A673 (cell line): Measurements from ENCODE around the gene TP53BP1. TPM values are rescaled to one million over a fixed set of nuclear protein-coding genes. Genes with fewer than 3 reads are reported as not detected.

ENCODE experiments used
- BruUV-seq: library from RNA; stranded (reverse); fragments of 400-500 nt; replicated peaks from 2 replicates; lab custom pipeline; 2021; lab: Mats Ljungman, UMichigan
- CTCF ChIA-PET: fragments of 300-600 bp; sonication (Branson Sonifier 250); formaldehyde crosslinking; loops from one replicate; lab custom pipeline; 2022; ENCODE audit warnings: antibody characterized with exemption; lab: Charles Lee
- POLR2A ChIA-PET: fragments of 300-600 bp; sonication (Branson Sonifier 250); formaldehyde crosslinking; loops from one replicate; lab custom pipeline; 2022; ENCODE audit warnings: antibody characterized with exemption; ENCODE audit not compliant: low non-redundant PET; lab: Charles Lee
- DNase-seq: peaks from one replicate; pipeline ENCODE4 v3.0.0-alpha.2; 2015; ENCODE audit warnings: low spot score
- H3K27ac ChIP-seq: fragments of 200-600 bp; sonication (generic); 2 replicates; pipeline ENCODE4 v1.5.1; 2016; ENCODE audit warnings: mixed run types, low read depth, mild to moderate bottlenecking, mixed read lengths, antibody characterized with exemption, low read length; ENCODE audit not compliant: poor library complexity, severe bottlenecking
- H3K27me3 ChIP-seq: fragments of 200-600 bp; sonication (generic); replicated peaks from 2 replicates; pipeline ENCODE4 v1.6.1; 2017; ENCODE audit warnings: mixed run types, low read depth, mild to moderate bottlenecking, mixed read lengths, antibody characterized with exemption, low read length; ENCODE audit not compliant: insufficient read depth, poor library complexity
- H3K36me3 ChIP-seq: fragments of 200-600 bp; sonication (generic); 2 replicates; pipeline ENCODE4 v1.6.1; 2016; ENCODE audit warnings: mixed run types, mild to moderate bottlenecking, mixed read lengths, antibody characterized with exemption, low read length; ENCODE audit not compliant: insufficient read depth, poor library complexity, severe bottlenecking
- H3K4me1 ChIP-seq: fragments of 200-600 bp; sonication (generic); 2 replicates; pipeline ENCODE4 v1.6.1; 2017; ENCODE audit warnings: mixed run types, mild to moderate bottlenecking, mixed read lengths, antibody characterized with exemption, low read length; ENCODE audit not compliant: insufficient read depth, poor library complexity, severe bottlenecking
- H3K4me3 ChIP-seq: fragments of 200-600 bp; sonication (generic); 2 replicates; pipeline ENCODE4 v1.5.1; 2016; ENCODE audit warnings: low read depth, mixed run types, mild to moderate bottlenecking, mixed read lengths, low read length; ENCODE audit not compliant: poor library complexity, severe bottlenecking
- H3K9me3 ChIP-seq: fragments of 200-600 bp; sonication (generic); 2 replicates; pipeline ENCODE4 v1.6.1; 2016; ENCODE audit warnings: mixed run types, low read depth, mild to moderate bottlenecking, mixed read lengths, antibody characterized with exemption, low read length; ENCODE audit not compliant: poor library complexity, severe bottlenecking
- EZH2 ChIP-seq: fragments of 200-600 bp; sonication (generic); IDR thresholded peaks from 2 replicates; pipeline ENCODE4 v1.6.1; 2017; ENCODE audit warnings: borderline replicate concordance, low read depth, mild to moderate bottlenecking, mixed read lengths, antibody characterized with exemption, low read length; ENCODE audit not compliant: poor library complexity, severe bottlenecking
- intact Hi-C: fragments of 100-400 bp; cut with micrococcal nuclease; formaldehyde crosslinking; loops from one replicate; pipeline ENCODE4 v1.10.0; 2022; ENCODE audit not compliant: unreplicated experiment
- total RNA-seq: library from RNA; stranded (reverse); gene quantifications from 2 replicates; pipeline ENCODE4 v1.2.3, GENCODE V29; 2021
- TF ChIP-seq, protein P1 (sequence below): fragments of 300-800, 200-600 bp; sonication (generic); conservative IDR thresholded peaks from 2 replicates; pipeline ENCODE4 v1.5.1; 2017; ENCODE audit warnings: low read depth, mild to moderate bottlenecking, antibody characterized with exemption, low read length, moderate library complexity, mixed read lengths

Gene TP53BP1
- total RNA-seq, 1 experiment from 2014 or later, result 66.0 TPM

- no peak overlapping the region for H3K4me3 ChIP-seq
- POLR2A ChIA-PET, result no interaction called here
- no peak overlapping the region for H3K27ac ChIP-seq
- H3K27me3 ChIP-seq, result no peaks in the 10 kb centered on the region
- peaks cover 50% of the 10 kb centered on the region for H3K36me3 ChIP-seq
- TF ChIP-seq EZH2, result no peak
- TF ChIP-seq, protein P1, sequence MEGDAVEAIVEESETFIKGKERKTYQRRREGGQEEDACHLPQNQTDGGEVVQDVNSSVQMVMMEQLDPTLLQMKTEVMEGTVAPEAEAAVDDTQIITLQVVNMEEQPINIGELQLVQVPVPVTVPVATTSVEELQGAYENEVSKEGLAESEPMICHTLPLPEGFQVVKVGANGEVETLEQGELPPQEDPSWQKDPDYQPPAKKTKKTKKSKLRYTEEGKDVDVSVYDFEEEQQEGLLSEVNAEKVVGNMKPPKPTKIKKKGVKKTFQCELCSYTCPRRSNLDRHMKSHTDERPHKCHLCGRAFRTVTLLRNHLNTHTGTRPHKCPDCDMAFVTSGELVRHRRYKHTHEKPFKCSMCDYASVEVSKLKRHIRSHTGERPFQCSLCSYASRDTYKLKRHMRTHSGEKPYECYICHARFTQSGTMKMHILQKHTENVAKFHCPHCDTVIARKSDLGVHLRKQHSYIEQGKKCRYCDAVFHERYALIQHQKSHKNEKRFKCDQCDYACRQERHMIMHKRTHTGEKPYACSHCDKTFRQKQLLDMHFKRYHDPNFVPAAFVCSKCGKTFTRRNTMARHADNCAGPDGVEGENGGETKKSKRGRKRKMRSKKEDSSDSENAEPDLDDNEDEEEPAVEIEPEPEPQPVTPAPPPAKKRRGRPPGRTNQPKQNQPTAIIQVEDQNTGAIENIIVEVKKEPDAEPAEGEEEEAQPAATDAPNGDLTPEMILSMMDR, result no peak
- no peaks in the 10 kb centered on the region for H3K4me1 ChIP-seq
- BruUV-seq, result no TSS peak
- CTCF ChIA-PET, result no interaction called here
- no peaks in the 10 kb centered on the region for H3K9me3 ChIP-seq
- DNase-seq, result no peak
- intact Hi-C loops, result no loop called here
These were observed 110.6 kb downstream of the TP53BP1 start for GRCh38 chr15:43382310-43382709.

GRCh38 chr15:43378601-43379000 lies 114.4 kb downstream of the TP53BP1 start:
- intact Hi-C loops, result no loop called here
- Histone ChIP-seq H3K9me3 (no peaks in the 10 kb centered on the region), H3K27me3 (no peaks in the 10 kb centered on the region), H3K27ac (no peak overlapping the region), H3K36me3 (peaks cover 45% of the 10 kb centered on the region), H3K4me1 (no peaks in the 10 kb centered on the region), H3K4me3 (no peak overlapping the region)
- CTCF ChIA-PET, result no interaction called here
- POLR2A ChIA-PET, result interaction anchor here (0.7 kb wide), 1 partner anchor 1546 kb away, joined by 3 read pairs; no protein-coding TSS in a partner anchor
- no peak for DNase-seq
- TF ChIP-seq, protein P1, result no peak
- no peak for TF ChIP-seq EZH2
- BruUV-seq, result no TSS peak

DNA sequence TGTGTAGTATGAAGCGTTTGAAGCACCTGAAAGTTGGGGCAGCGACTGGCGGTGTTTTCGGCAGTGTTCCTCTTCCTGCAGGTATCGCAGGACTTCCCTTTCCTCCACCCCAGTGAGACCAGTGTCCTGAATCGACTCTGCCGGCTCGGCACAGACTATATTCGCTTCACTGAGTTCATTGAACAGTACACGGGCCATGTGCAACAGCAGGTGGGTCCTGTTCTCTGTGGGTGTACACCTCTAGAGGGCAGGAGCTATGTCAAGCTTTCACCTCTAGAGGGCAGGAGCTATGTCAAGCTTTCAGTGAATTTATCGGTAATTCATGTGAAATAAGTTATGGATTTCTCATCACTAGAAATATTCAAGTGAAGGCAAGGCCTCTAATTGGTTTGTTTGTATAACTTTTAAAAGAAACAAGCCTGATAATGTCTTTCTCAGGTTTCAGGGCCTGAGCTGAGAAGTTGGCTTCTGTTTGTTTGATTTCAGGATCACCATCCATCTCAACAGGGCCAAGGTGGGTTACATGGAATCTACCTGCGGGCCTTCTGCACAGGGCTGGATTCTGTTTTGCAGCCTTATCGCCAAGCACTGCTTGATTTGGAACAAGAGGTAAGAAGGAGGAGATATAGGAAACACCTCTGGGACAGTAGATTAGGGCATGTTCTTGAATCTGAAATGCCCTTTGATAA lies 116.8 kb downstream of the TP53BP1 start:
- no peaks in the 10 kb centered on the region for H3K9me3 ChIP-seq
- H3K27ac ChIP-seq, result no peak overlapping the region
- intact Hi-C loops, result no loop called here
- peaks cover 35% of the 10 kb centered on the region for H3K36me3 ChIP-seq
- no peak for TF ChIP-seq EZH2
- TF ChIP-seq, protein P1, result peak; percentile 87
- no TSS peak for BruUV-seq
- H3K27me3 ChIP-seq, result no peaks in the 10 kb centered on the region
- peak; percentile 49 for DNase-seq
- CTCF ChIA-PET, result interaction anchor here (0.6 to 1.0 kb wide), 7 partner anchors 13 to 142 kb away, joined by 3 to 4 read pairs (median 3); no protein-coding TSS in a partner anchor
- no peak overlapping the region for H3K4me3 ChIP-seq
- H3K4me1 ChIP-seq, result no peaks in the 10 kb centered on the region
- POLR2A ChIA-PET, result no interaction called here
